ENCODE results near the gene MFAP3.
"Not testable (repeated sequence)": the region's sequence is repeated elsewhere in the genome, so short reads cannot be mapped to it uniquely, and the experiment has no call there.

The MFAP3 gene

GRCh38 chr5:154049636-154050035, 10.9 kb downstream of the MFAP3 start:
- DNase-seq (ENCODE audit: low read depth in 1 of 2, low spot score in 1 of 2), result no peak

DNA sequence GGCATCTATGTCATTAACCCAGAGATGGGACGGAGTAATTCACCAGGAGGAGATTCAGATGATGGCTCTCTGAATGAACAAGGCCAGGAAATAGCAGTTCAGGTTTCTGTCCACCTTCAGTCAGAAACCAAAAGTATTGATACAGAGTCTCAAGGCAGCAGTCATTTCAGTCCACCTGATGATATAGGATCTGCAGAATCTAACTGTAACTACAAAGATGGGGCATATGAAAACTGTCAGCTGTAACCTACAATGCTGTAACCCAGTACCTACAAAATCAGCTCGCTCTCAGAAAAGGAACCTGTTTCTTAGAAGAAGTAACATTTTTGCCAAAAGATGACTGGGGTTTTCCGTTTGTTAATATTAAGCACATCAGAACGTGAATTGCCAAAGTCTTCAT, 14.7 kb downstream of the MFAP3 start:
- no peak for DNase-seq (ENCODE audit: low read depth in 1 of 2, low spot score in 1 of 2)

DNA sequence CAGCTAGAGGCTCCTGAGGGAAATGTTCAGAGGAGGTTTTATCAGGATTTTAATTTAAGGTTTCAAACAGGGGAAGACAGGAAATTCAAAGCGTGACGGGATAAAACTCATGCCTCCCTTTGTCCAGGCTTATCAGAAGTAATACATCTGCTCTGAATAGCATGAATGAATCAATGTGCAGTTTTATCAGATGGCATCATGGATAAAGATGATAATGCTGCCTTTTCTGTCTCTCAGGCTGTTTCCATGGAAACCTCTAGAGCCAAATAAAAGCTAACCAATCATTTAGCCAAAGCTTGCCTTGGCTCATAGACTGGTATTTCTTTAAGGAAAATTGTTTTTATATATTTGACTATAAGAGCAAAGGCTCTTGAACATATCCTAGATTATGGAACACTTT, 16.4 kb downstream of the MFAP3 start:
- DNase-seq (ENCODE audit: low read depth in 1 of 2, low spot score in 1 of 2), result no peak

- no peak for DNase-seq (ENCODE audit: low read depth in 1 of 2, low spot score in 1 of 2)
These were observed 19.6 kb downstream of the MFAP3 start for GRCh38 chr5:154058055-154059038.

DNA sequence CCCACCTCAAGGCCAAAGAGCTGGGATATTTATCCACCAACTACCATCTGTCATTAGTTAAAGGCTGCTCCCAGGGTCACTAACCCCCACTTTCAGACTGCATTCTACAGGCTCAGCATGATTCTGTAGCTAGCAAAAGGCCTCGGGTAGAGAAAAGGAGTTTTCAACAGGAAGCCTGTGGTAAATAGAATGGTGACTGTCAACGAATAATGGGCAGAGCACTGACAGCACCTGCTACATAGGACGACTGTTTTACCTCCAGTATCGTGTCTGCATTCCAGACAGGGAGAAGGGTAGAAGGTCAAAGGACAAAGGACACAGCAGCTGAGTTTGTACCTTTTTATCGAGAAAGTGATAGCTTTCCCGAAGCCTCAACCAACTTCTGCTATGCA, 20.3 kb downstream of the MFAP3 start:
- DNase-seq (ENCODE audit: low read depth in 1 of 2, low spot score in 1 of 2), result no peak

DNA sequence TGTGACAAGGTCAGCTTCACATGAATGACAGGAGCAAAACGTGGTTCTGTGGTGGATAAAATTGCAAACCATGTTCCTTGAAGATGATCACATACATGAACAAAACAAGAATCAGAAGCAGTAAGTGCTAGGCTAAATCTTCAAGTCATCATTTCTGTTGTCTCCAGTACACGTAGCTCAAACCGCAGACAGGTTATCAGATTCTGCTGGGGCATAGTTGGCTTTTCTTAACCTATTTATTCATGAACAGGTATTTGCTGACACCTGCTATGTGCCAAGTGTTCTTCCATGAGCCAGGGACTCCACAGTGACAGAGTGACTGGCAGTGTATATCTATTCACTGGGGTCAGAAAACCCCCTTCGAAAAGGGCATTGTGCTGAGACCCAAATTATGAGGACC, 20.8 kb downstream of the MFAP3 start:
- DNase-seq (ENCODE audit: low read depth in 1 of 2, low spot score in 1 of 2), result no peak

DNA sequence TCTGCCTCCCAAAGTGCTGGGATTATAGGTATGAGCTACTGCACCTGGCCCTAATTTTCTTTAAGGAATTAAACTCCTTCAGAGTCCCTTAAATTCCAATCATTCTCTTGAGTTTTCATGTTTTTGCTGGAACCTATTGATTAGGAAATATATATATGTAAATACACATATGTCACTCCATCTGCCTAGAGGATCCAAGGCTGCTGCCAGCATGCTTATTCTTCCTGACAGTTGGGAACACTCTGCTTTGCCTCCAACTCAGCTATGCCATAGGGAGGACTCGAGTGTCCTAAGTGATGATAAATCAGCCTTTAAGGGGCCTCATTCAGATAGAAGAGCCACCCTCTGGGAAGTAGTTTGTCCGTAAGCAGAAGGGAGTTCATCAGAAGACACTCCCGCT, 21.8 kb downstream of the MFAP3 start:
- no peak for DNase-seq (ENCODE audit: low read depth in 1 of 2, low spot score in 1 of 2)

- no peak for DNase-seq (ENCODE audit: low read depth in 1 of 2, low spot score in 1 of 2)
These were observed 24.6 kb downstream of the MFAP3 start for GRCh38 chr5:154063372-154063771.

GRCh38 chr5:154065971-154066370, 27.2 kb downstream of the MFAP3 start:
- DNase-seq (ENCODE audit: low read depth in 1 of 2, low spot score in 1 of 2), result no peak

- not testable (repeated sequence) for DNase-seq (ENCODE audit: low read depth in 1 of 2, low spot score in 1 of 2)
These were observed 31.1 kb downstream of the MFAP3 start for GRCh38 chr5:154069854-154070253.

DNA sequence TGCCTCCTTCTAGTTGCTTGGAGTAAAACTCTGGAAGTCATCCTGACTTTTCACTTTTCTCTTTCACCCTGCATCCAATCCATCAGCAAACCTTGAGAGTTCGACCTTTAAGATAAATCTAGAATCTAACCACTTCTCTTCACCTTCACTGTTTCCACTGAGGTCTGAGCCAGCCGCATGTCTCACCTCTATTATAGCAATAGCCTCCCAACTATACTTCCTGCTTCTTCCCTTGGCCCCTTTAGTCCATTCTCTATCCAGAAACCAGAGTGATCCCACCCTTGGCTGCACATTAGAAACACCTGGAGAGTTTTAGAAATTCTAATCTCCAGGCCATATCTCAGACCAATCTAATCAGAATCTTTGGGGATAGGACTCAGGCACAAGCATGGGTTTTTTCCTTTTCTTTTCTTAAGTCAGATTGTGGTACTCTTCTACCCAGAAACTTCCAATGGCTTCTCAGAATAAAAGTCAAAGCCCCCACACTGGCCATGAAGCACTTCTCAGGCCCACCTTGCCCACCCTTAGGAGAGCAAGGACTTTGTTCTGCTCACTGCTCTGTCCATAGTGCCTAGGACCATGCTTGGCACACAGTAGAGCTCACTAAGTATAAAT, 33.1 kb downstream of the MFAP3 start:
- DNase-seq (ENCODE audit: low read depth in 1 of 2, low spot score in 1 of 2), result no peak

DNA sequence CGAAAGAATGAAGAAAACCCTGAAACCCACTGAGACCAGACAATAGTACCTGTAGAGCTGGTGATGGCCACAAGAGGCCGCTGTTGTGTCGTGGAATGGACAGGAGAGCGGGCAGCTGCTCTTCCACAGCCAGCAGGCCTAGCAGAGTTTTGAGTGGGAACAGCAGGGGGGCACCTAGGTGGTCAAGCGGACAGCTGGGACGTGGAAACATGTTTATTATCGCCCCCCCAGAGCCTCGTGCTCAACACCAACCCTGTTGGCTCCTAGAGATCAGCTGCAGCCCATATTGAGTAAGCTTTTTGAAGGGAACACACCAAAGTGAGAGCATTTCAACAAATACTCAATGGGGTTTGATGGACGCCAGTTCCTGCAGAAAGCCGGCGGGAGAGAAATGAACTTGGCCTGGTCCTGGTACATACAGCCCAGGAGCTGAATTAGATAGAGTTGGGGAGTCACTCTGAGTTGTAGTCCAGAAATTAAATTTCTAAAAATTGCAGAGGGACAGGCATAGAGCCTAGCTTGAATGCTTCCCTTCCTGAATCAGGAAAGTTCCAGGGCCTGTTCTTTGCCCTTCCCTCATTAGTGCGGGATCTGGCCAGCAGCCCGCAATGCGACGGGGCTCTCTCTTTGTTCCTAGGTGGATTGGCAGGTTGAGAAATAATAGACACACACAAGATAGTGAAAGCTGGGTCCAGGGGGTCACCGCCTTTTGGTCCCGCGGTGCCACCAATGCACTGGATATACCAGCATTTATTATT, 33.8 kb downstream of the MFAP3 start:
- DNase-seq (ENCODE audit: low read depth in 1 of 2, low spot score in 1 of 2), result peak; percentile 71 to 77

DNA sequence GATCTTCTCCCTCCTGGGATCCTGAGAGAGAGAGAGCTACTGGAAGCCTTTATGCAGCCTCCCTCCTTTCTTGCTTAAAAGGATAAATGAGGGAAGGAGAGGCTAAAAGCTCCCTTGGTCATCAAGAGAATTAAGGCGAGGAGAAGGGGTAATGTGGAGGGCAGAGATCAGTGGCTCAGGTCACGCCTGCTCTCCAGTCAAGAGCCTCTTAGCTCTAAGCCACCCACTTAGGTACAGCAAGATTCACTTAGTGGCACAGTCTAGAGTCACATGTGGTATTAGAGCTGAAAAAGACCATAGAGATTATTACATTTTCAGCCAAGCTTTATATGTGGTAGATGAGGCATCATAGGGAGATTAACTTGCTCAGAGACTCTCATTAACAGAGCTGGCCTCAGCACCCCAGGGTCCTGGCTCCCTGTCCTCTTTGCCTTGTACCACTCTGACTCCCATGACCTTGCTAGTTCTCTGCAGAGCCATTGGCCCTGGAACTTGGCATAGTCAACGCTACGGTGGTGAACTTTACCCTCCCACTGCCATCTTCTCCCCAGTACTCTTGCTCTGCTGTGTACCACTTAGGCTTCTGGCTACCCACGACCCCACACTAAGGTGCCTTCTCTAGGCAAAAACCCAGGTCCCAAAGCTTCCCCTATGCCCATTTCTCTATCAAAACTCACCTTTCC, 37.6 kb downstream of the MFAP3 start:
- no peak for DNase-seq (ENCODE audit: low read depth in 1 of 2, low spot score in 1 of 2)

GRCh38 chr5:154077696-154078095, 38.9 kb downstream of the MFAP3 start:
- DNase-seq (ENCODE audit: low read depth in 1 of 2, low spot score in 1 of 2), result no peak

- DNase-seq (ENCODE audit: low read depth in 1 of 2, low spot score in 1 of 2), result no peak
These were observed 39.5 kb downstream of the MFAP3 start for GRCh38 chr5:154078272-154078671.

GRCh38 chr5:154081246-154081645, 42.5 kb downstream of the MFAP3 start:
- DNase-seq (ENCODE audit: low read depth in 1 of 2, low spot score in 1 of 2), result no peak

DNA sequence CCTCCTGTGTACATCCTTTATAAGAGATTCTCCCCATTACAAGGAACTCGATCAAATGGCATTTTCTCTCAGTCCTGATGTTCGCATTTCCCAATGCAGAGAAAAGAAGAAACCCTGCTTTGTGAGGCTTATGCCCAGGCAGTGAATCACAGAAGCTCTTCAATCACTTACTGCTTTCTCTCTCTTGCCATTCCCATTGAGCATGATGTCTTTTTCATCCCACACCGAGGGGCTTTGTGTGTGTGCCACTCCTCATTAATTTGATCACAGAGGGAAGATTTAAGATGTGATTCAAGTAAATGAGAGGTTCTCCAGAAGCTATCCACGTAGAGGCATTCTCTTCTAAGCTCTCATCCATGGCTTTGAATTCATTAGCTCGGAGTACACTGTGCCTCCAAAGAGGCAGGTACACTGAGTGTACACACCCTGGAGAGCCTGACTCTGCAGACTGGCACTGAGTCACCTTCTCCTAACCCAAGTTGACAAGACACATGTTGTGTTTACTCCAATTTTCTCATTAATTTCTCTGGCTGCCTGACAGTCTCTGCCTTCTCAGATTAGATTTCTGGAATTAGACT, 45.4 kb downstream of the MFAP3 start:
- DNase-seq (ENCODE audit: low read depth in 1 of 2, low spot score in 1 of 2), result no peak

DNA sequence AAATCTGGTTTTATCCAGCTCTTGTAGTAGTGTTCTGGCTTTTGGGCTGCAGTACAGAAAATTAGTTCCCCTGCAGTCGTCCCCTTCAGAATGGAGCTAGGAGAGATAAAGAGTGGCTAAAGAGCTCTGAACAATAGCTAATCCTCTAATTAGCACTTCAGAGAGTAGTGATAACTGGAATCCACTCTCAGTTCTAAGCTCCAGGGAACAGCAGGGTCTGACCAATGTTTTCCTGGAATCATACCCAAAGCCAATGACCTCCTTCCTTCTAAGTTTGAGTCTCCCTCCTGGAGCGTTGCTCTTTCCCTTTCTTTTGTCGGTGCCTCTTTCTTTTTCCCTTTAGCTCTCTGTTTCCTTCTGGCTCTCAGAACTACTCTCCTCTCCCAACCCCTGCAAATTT, 47.4 kb downstream of the MFAP3 start:
- no peak for DNase-seq (ENCODE audit: low read depth in 1 of 2, low spot score in 1 of 2)

DNA sequence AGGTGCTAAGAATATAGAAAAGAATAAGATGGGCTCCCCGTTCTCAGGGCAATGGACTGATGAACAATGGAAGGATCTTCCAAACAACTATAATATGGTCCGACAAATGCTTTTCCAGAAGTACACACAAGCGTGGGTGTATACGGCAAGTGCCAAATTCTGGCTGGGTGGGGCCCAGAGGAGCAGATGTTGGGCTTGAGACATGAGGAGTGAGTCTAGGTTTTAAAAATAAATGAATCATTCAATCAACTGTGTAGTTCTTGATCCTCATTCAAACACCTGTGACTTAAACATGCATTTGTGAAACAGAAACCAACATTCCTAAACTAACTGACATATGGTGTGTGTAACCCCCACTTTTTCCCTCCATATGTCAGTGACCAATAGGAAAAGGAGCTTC, 47.9 kb downstream of the MFAP3 start:
- no peak for DNase-seq (ENCODE audit: low read depth in 1 of 2, low spot score in 1 of 2)

- DNase-seq (ENCODE audit: low read depth in 1 of 2, low spot score in 1 of 2), result no peak
These were observed 48.5 kb downstream of the MFAP3 start for GRCh38 chr5:154087260-154087659.

DNA sequence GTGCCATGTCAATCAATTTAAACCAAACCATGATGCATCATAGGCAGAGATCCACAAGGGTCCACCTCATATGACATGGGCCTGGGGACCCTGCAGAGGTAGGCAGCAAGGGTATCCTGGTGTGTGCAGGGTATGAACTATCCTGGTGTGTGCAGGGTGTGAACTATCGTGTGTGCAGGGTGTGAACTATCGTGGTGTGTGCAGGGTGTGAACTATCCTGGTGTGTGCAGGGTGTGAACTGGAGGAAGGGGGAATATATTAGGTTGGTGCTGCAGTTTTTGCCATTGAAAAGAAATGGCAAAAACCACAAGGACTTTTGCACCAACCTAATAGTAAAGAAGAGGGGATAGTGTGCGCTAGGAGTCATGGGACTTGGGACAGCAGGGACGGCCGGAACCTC, 50.0 kb downstream of the MFAP3 start:
- DNase-seq (ENCODE audit: low read depth in 1 of 2, low spot score in 1 of 2), result no peak
